Heart right ventricle (tissue), 16 donors: ENCODE measurements around the gene ZNF444. TPM values are rescaled to one million over a fixed set of nuclear protein-coding genes. Genes with fewer than 3 reads are reported as not detected.

Source experiments
- ATAC-seq, 8 donors: fragments of 200-7000 bp; cut with Tn5 transposase; one replicate each; pipeline ENCODE4 v1.9.1; 2020; ENCODE audit warnings: mild to moderate bottlenecking in 8 of 8, moderate library complexity in 8 of 8, moderate number of reproducible peaks in 1 of 8
- DNase-seq, 2 donors: peaks; one replicate each; pipeline ENCODE4 v3.0.0-alpha.2; 2020
- H3K27ac ChIP-seq, 10 donors: fragments of 200-600 bp; sonication (generic) in 2 of 10; one replicate each; pipeline versions ENCODE4 v1.5.0 to v1.8.0; 2020 to 2022; ENCODE audit warnings: mild to moderate bottlenecking in 3 of 10
- H3K27me3 ChIP-seq, 7 donors: fragments of 200-600 bp; one replicate each; pipeline ENCODE4 v1.8.0; 2021 to 2022; ENCODE audit warnings: mild to moderate bottlenecking in 2 of 7
- H3K36me3 ChIP-seq, 9 donors: fragments of 200-600 bp; sonication (generic) in 1 of 9; one replicate each; pipeline versions ENCODE4 v1.5.0 to v1.8.0; 2020 to 2022; ENCODE audit warnings: mild to moderate bottlenecking in 2 of 9
- H3K4me1 ChIP-seq, 9 donors: fragments of 200-600 bp; sonication (generic) in 1 of 9; one replicate each; pipeline versions ENCODE4 v1.5.0 to v1.8.0; 2020 to 2022; ENCODE audit warnings: mild to moderate bottlenecking in 4 of 9
- H3K4me3 ChIP-seq, 10 donors: fragments of 200-600 bp; sonication (generic) in 2 of 10; one replicate each; pipeline versions ENCODE4 v1.5.0 to v1.8.0; 2020 to 2022; ENCODE audit warnings: mild to moderate bottlenecking in 7 of 10, moderate library complexity in 2 of 10
- H3K9me3 ChIP-seq, 11 donors: fragments of 200-600 bp in 10 of 11; sonication (generic) in 2 of 11; one replicate each; pipeline versions ENCODE4 v1.5.0 to v1.8.0; 2013 to 2022; ENCODE audit warnings: mild to moderate bottlenecking in 2 of 11, control low read depth in 1 of 11, moderate library complexity in 1 of 11
- CTCF ChIP-seq, 9 donors: fragments of 200-600 bp; sonication (generic) in 2 of 9; IDR thresholded peaks; one replicate each; pipeline versions ENCODE4 v1.5.0 to v1.8.0; 2021 to 2022; ENCODE audit warnings: antibody characterized with exemption in 9 of 9, mild to moderate bottlenecking in 5 of 9, moderate library complexity in 1 of 9
- WGBS, 2 donors: extraction: QIAGEN DNeasy Blood & Tissue Kit; methylation state at CpG; one replicate each; pipeline ENCODE4 v1.1.7; 2013; ENCODE audit warnings: inconsistent platforms in 1 of 2; 5-methylcytosine and 5-hydroxymethylcytosine counted together
- intact Hi-C, 10 donors: fragments of 100-400 bp; cut with DNase I; formaldehyde crosslinking; loops; one replicate each; pipeline versions ENCODE4 v1.11.1 to v1.14.2; 2022
- polyA plus RNA-seq, 2 donors: library from polyadenylated mRNA; stranded (reverse); fragments of 200-250 nt; gene quantifications; one replicate each; pipeline ENCODE4 v1.2.3, GENCODE V29; 2013
- total RNA-seq, 10 donors: library from RNA; stranded (reverse); fragmentation: NEBNext Ultra II Directional in 3 of 10; extraction: Animal tissue kit (Norgen Biotek cat#: 25700) in 3 of 10; gene quantifications; one replicate each; pipeline versions ENCODE4 v1.2.1 to v1.2.4, GENCODE V29; 2021 to 2023
- donor health status: Arrhythmogenic right ventricular cardiomyopathy.
- donor health status: ischemic (EF 13 %, LVEDD 7.1; RV severe dilation, severe dysfunction).
- donor health status: healthy with polysubstance abuse.
- donor health status: DM: no; HTN: yes; CAD: no.
- donor health status: DM: no; HTN: no; CAD: no.
- donor health status: ischemic (EF 25% LVEDD 6.9; RV normal size, moderate dysfunction).
- donor health status: ischemic (EF 25% LVEDD 5.7; RV mildly dilated, moderate dysfunction).
- donor health status: healthy.
- donor health status: DM: yes; HTN: yes; CAD: no.
- donor health status: Ischemic cardiomyopathy.
- donor health status: ischemic (EF 35%, LVEDD 5.7; RV mildly dilated, moderate dysfunction).
- donor health status: nonischemic (EF 11% LVEDD 7.7; RV severe dilation, severe dysfunction).
- donor health status: DM: yes; HTN: yes; CAD: no.
- donor health status: PGD.
- donor health status: ischemic (EF 29% LVEDD 5.4; RV normal size, mild dysfunction).
- donor health status: nonischemic (EF 23%, LVEDD 6.1; RV moderate dilation, normal function).

ZNF444 gene
- total and polyA plus RNA-seq, 12 donors: 15.1 to 25.6 (median 22.4) TPM

GRCh38 chr19:56120002-56120370, 21.1 kb upstream of the ZNF444 start:
- no peaks in the 10 kb centered on the region for H3K9me3 ChIP-seq
- 9 to 13% methylated on average over 8 of the region's 8 CpGs for WGBS, 2 donors
- H3K36me3 ChIP-seq: peaks cover 0 to 7% (median 0%) of the 10 kb centered on the region in 9 donors
- ATAC-seq (no peak), DNase-seq (no peak)
- H3K27ac ChIP-seq: peak overlapping the region; percentile 94 to 100 (median 96)
- H3K27me3 ChIP-seq: no peaks in the 10 kb centered on the region
- no peak for TF ChIP-seq CTCF (IDR thresholded peaks at IDR 0.05)
- peak overlapping the region; percentile 63 to 93 (median 83) for H3K4me3 ChIP-seq
- intact Hi-C loops: no loop called here
- peaks cover 21 to 58% (median 46%) of the 10 kb centered on the region in 9 donors for H3K4me1 ChIP-seq

GRCh38 chr19:56120371-56121179, 20.5 kb upstream of the ZNF444 start:
- TF ChIP-seq CTCF (IDR thresholded peaks at IDR 0.05): peak in 7 of 9 donors; percentile 17 to 44 (median 31)
- DNase-seq (peak; percentile 83 to 87), ATAC-seq (peak; percentile 34 to 69 (median 58))
- H3K4me1 ChIP-seq: peaks cover 21 to 53% (median 40%) of the 10 kb centered on the region in 9 donors
- peak overlapping the region; percentile 63 to 93 (median 83) for H3K4me3 ChIP-seq
- intact Hi-C loops: loop anchor here in 4 of 10 donors (1.0 kb wide), 1 partner anchor 20 kb away; no protein-coding TSS in a partner anchor
- 0 to 1% methylated on average over 38 to 89 of the region's 99 CpGs for WGBS, 2 donors
- H3K36me3 ChIP-seq: peaks cover 0 to 7% (median 0%) of the 10 kb centered on the region in 9 donors
- H3K27me3 ChIP-seq: no peaks in the 10 kb centered on the region
- H3K9me3 ChIP-seq: no peaks in the 10 kb centered on the region
- H3K27ac ChIP-seq: peak overlapping the region; percentile 94 to 100 (median 96)

GRCh38 chr19:56121180-56122167, 19.6 kb upstream of the ZNF444 start, which contains the start of gene ZNF787:
Gene ZNF787, minus strand, starts transcription at chr19:56121295. Its CDS starts 18,078 bp downstream, at chr19:56103217.
- intact Hi-C loops: loop anchor here in 4 of 10 donors (1.0 kb wide), 1 partner anchor 19 kb away; no protein-coding TSS in a partner anchor
- ATAC-seq (peak; percentile 91 to 97 (median 96)), DNase-seq (peak; percentile 97 to 99)
- 5% methylated on average over 68 to 74 of the region's 74 CpGs for WGBS, 2 donors
- Histone ChIP-seq H3K36me3 (peaks cover 0 to 7% (median 0%) of the 10 kb centered on the region in 9 donors), H3K4me3 (peak within 1 kb of the TSS; percentile 63 to 93 (median 83)), H3K4me1 (peaks cover 18 to 45% (median 38%) of the 10 kb centered on the region in 9 donors), H3K27me3 (no peaks in the 10 kb centered on the region), H3K9me3 (no peaks in the 10 kb centered on the region), H3K27ac (peak within 1 kb of the TSS; percentile 94 to 100 (median 96))
- TF ChIP-seq CTCF (IDR thresholded peaks at IDR 0.05): peak in 1 of 9 donors; percentile 21
